T-cell (primary cell): Measurements from ENCODE around the gene NMT2. TPM values are rescaled to one million over a fixed set of nuclear protein-coding genes. Genes with fewer than 3 reads are reported as not detected.

Source experiments
- ATAC-seq, 4 experiments: fragments of 200-7000 bp in 3 of 4; fragments of 150-1000 bp in 1 of 4; cut with Tn5 transposase; replicated peaks in 1 of 4; 1 replicate in 3 of 4; 2 replicates in 1 of 4; pipeline ENCODE4 v1.10.0; 2021; ENCODE audit warnings: moderate library complexity in 3 of 4, mild to moderate bottlenecking in 2 of 4, moderate number of reproducible peaks in 1 of 4
- CTCF ChIA-PET, 2 donors: fragments of 300-600 bp; sonication (Branson Sonifier 250); formaldehyde crosslinking; loops; one replicate each; lab custom pipeline; 2022; ENCODE audit warnings: antibody characterized with exemption in 2 of 2; lab: Charles Lee
- POLR2A ChIA-PET, 2 donors: fragments of 300-600 bp; sonication (Branson Sonifier 250); formaldehyde crosslinking; loops; one replicate each; lab custom pipeline; 2022; ENCODE audit warnings: antibody characterized with exemption in 2 of 2; lab: Charles Lee
- DNase-seq, 35 experiments: peaks; one replicate each; pipeline versions ENCODE4 v3.0.0 to v3.0.0-alpha.2; 2013 to 2023
- H3K27ac ChIP-seq: one replicate; pipeline ENCODE4 v1.5.1; 2013; ENCODE audit warnings: low read length
- H3K27me3 ChIP-seq, 2 experiments: replicated peaks in 1 of 2; 1 replicate in 1 of 2; 2 replicates in 1 of 2; pipeline versions ENCODE4 v1.6.1 to v1.7.0; 2013; ENCODE audit warnings: low read length in 1 of 2, mixed read lengths in 1 of 2; ENCODE audit not compliant: control insufficient read depth in 2 of 2, insufficient read depth in 2 of 2; ENCODE audit errors: extremely low read depth in 1 of 2
- H3K36me3 ChIP-seq, 2 donors: 1 replicate in 1 of 2; 2 replicates in 1 of 2; pipeline versions ENCODE4 v1.6.1 to v1.7.0; 2013; ENCODE audit warnings: low read length in 1 of 2; ENCODE audit not compliant: control insufficient read depth in 2 of 2, insufficient read depth in 1 of 2; ENCODE audit errors: extremely low read depth in 1 of 2
- H3K4me1 ChIP-seq, 2 experiments: 1 replicate in 1 of 2; 2 replicates in 1 of 2; pipeline versions ENCODE4 v1.6.1 to v1.7.0; 2013; ENCODE audit warnings: low read length in 2 of 2, mixed read lengths in 1 of 2; ENCODE audit not compliant: insufficient read depth in 2 of 2, control insufficient read depth in 1 of 2; ENCODE audit errors: extremely low read depth in 1 of 2
- H3K4me3 ChIP-seq, 2 donors: 1 replicate in 1 of 2; 2 replicates in 1 of 2; pipeline versions ENCODE4 v1.5.1 to v1.7.0; 2013; ENCODE audit warnings: mild to moderate bottlenecking in 2 of 2, low read length in 1 of 2, moderate library complexity in 1 of 2; ENCODE audit not compliant: control insufficient read depth in 1 of 2; ENCODE audit errors: extremely low read depth in 1 of 2
- H3K9me3 ChIP-seq: 2 replicates; pipeline ENCODE4 v1.7.0; 2013
- H3K27ac Mint-ChIP-seq, 2 donors: one replicate each; pipeline ENCODE4 v1.8.0; 2020 to 2021; ENCODE audit warnings: mild to moderate bottlenecking in 2 of 2, mixed read lengths in 2 of 2
- H3K27me3 Mint-ChIP-seq, 2 donors: one replicate each; pipeline ENCODE4 v1.8.0; 2021 to 2022; ENCODE audit warnings: mixed read lengths in 2 of 2
- H3K36me3 Mint-ChIP-seq: one replicate; pipeline ENCODE4 v1.8.0; 2021; ENCODE audit warnings: mixed read lengths
- H3K4me1 Mint-ChIP-seq, 3 donors: one replicate each; pipeline ENCODE4 v1.8.0; 2020 to 2022; ENCODE audit warnings: mixed read lengths in 3 of 3, mild to moderate bottlenecking in 1 of 3
- H3K4me3 Mint-ChIP-seq, 3 donors: one replicate each; pipeline ENCODE4 v1.8.0; 2020 to 2022; ENCODE audit warnings: mild to moderate bottlenecking in 3 of 3, mixed read lengths in 3 of 3, moderate library complexity in 3 of 3
- H3K9me3 Mint-ChIP-seq, 3 donors: one replicate each; pipeline ENCODE4 v1.8.0; 2020 to 2022; ENCODE audit warnings: mixed read lengths in 3 of 3
- WGBS: methylation state at CpG from one replicate; pipeline ENCODE4 v1.1.5; 2013; ENCODE audit warnings: missing lambda C conversion rate; ENCODE audit not compliant: insufficient coverage; 5-methylcytosine and 5-hydroxymethylcytosine counted together
- total RNA-seq, 35 experiments: library from RNA in 6 of 35; stranded (reverse) in 6 of 35; fragments of 120-200 nt in 1 of 35; gene quantifications; one replicate each; pipeline versions ENCODE4 v1.2.1 to v1.2.4 and lab custom pipeline; 2013 to 2026

Gene NMT2
- total RNA-seq, 5 donors from 2014 or later (not counting 1 experiment from before 2014, with no cell fraction given): 35.5 to 80.4 (median 40.8) TPM

DNA sequence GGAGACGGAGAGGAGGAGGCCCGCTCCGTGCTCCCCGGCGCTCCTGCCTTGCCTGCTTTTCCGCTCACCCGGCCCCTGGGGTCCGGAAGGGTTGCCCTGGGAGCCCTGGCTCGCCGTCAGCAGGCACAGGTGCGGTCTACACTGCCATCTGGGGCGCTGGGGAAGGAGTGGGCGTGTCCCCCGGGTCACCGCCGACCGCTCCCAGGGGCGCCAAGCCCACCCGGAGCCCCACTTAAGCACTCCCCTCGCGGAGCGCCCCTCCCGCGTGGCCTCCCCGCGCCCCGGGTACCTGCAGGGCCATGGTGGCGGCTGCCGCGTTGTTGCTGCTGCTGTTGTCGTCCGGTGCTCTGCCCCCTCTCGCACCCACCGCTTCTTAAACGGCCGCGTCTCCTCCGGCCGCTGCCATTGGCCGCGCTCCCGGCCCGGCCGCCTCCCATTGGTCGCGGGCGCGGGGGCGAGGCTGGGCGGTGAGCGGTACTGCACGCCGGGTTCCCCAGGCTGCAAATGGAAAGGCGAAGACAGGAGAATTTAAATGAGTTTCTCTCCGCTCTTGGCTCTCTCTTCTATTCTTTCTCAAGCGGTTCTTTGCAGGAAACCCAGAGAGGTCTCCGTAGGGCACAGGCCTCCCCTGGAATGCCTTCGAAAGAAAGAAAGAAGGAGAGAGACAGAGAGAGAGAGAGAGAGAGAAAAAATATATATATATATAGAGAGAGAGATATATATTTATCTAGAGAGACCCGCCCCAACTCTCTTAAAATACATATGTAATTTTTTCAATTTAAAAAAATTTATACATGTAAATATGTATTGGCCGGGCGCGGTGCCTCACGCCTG, 79.8 kb downstream of the NMT2 start, which contains the start of gene ACBD7:
ACBD7 (minus strand) TSS at position 349 of the 834 bp plus-strand sequence; CDS start at position 301, 48 bp downstream.
- ATAC-seq (peak; percentile 97 to 100 (median 100)), DNase-seq (peak; percentile 62 to 87 (median 72))
- no peak within 1 kb of the TSS for H3K27ac Mint-ChIP-seq
- H3K36me3 Mint-ChIP-seq: no peaks in the 10 kb centered on the region
- H3K9me3 Mint-ChIP-seq: no peaks in the 10 kb centered on the region
- peaks cover 3 to 11% of the 10 kb centered on the region in 2 experiments for H3K4me1 ChIP-seq
- H3K4me3 ChIP-seq: peak within 1 kb of the TSS; percentile 49 to 53
- H3K27me3 ChIP-seq: peaks cover 0 to 8% of the 10 kb centered on the region in 2 experiments
- WGBS: under 1% methylated on average over 44 of the region's 63 CpGs
- peaks cover 0 to 6% (median 4%) of the 10 kb centered on the region in 3 donors for H3K4me1 Mint-ChIP-seq
- H3K4me3 Mint-ChIP-seq: peak within 1 kb of the TSS; percentile 73
- no peaks in the 10 kb centered on the region for H3K27me3 Mint-ChIP-seq
- ChIA-PET POLR2A (no interaction called here), CTCF (no interaction called here)
- no peaks in the 10 kb centered on the region for H3K9me3 ChIP-seq
- H3K36me3 ChIP-seq: no peaks in the 10 kb centered on the region
- H3K27ac ChIP-seq: no peak within 1 kb of the TSS

DNA sequence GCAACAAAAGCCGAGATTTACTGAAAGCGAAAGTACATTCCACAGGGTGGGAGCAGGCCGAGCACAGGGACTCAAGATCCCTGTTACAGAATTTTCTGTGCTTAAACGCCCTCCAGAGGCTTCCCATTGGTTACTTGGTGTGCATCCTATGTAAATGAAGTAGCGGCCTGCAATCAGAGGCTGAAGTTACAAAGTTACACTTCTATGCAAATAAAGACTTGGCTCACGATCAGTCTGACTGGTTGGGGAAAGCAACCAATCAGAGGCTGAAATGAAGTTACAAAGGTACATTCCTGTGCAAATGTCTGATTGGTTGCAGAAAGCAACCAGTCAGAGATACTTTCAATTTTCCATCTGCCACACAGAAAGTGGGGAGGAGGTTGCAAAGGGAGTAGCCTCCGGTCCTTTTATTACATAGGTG, 84.0 kb downstream of the NMT2 start:
- Mint-ChIP-seq H3K4me1 (peaks cover 0 to 6% (median 4%) of the 10 kb centered on the region in 3 donors), H3K27ac (no peak overlapping the region), H3K27me3 (no peaks in the 10 kb centered on the region), H3K36me3 (no peaks in the 10 kb centered on the region), H3K4me3 (peak overlapping the region in 2 of 3 donors; percentile 40 to 42), H3K9me3 (no peaks in the 10 kb centered on the region)
- H3K4me1 ChIP-seq: peaks cover 3 to 11% of the 10 kb centered on the region in 2 experiments
- CTCF ChIA-PET: no interaction called here
- H3K27ac ChIP-seq: no peak overlapping the region
- H3K27me3 ChIP-seq: peaks cover 0 to 8% of the 10 kb centered on the region in 2 experiments
- POLR2A ChIA-PET: no interaction called here
- H3K9me3 ChIP-seq: no peaks in the 10 kb centered on the region
- peak in 6 of 35 experiments; percentile 6 to 73 (median 25) for DNase-seq
- H3K4me3 ChIP-seq: no peak overlapping the region
- H3K36me3 ChIP-seq: no peaks in the 10 kb centered on the region
- 60% methylated on average over 4 of the region's 7 CpGs for WGBS
- ATAC-seq: peak in 3 of 4 experiments; percentile 23 to 33 (median 24)

DNA sequence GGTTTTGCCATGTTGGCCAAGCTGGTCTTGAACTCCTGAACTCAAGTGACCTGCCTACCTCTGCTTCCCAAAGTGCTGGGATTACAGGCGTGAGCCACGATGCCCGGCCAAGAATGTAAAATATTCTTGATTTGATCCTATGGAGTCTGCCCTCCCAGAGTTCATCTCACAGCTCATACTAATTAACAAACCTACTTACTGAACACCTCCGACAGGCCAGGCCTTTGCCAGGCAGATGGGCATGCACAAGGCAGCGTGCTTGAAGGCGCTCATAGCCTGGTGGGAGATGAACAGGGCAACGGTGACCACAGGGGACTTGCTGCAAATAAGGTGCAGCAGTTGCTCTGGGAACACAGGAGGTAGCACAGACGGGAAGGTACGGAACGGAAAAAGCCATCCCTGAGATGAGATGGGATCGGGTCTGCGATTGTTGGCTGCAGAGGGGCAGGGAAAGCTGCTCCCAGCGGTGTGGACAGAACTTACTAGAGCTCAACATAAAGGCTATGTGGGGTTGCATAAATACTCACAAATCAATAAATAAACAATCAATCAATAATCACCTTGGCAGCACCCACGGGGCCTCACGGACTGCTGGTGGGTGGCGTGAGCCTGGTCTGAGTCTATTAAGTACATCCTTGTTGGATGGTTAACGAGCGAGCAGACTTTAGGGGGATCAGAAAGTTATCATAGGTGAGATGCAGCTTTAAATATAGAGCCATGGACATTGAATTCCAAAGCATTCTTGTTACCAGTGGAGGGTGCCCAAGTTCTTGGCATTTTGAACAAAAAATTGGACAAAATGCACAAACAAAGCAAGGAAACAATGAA, 84.6 kb downstream of the NMT2 start:
- H3K4me1 ChIP-seq: peaks cover 3 to 8% of the 10 kb centered on the region in 2 experiments
- ATAC-seq (no peak), DNase-seq (no peak)
- no peaks in the 10 kb centered on the region for H3K27me3 Mint-ChIP-seq
- no peaks in the 10 kb centered on the region for H3K36me3 Mint-ChIP-seq
- peaks cover 0 to 6% (median 4%) of the 10 kb centered on the region in 3 donors for H3K4me1 Mint-ChIP-seq
- H3K36me3 ChIP-seq: no peaks in the 10 kb centered on the region
- H3K9me3 ChIP-seq: no peaks in the 10 kb centered on the region
- peak overlapping the region in 2 of 3 donors; percentile 40 to 42 for H3K4me3 Mint-ChIP-seq
- no peak overlapping the region for H3K4me3 ChIP-seq
- H3K27me3 ChIP-seq: peaks cover 0 to 6% of the 10 kb centered on the region in 2 experiments
- ChIA-PET POLR2A (no interaction called here), CTCF (no interaction called here)
- H3K9me3 Mint-ChIP-seq: no peaks in the 10 kb centered on the region
- no peak overlapping the region for H3K27ac ChIP-seq
- no peak overlapping the region for H3K27ac Mint-ChIP-seq
- WGBS: 93% methylated on average over 15 of the region's 18 CpGs

DNA sequence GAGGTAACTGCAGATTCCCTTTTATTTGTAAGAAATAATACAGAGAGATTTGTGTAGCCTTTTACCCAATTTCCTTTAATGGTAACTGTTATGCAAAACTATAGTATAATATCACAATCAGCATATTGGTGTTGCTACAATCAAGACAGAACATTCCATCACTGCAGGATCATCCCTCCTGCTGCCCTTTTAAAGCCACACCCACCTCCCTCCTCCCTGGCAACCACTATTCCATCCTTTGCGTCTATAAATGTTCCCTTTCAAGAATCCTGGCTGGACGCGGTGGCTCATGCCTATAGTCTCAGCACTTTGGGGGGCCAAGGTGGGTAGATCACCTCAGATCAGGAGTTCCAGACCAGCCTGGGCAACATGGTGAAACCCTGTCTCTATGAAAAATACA, 93.1 kb downstream of the NMT2 start:
- no peaks in the 10 kb centered on the region for H3K27me3 Mint-ChIP-seq
- H3K4me3 Mint-ChIP-seq: no peak overlapping the region
- Histone ChIP-seq H3K27ac (no peak overlapping the region), H3K9me3 (no peaks in the 10 kb centered on the region), H3K4me1 (no peaks in the 10 kb centered on the region), H3K27me3 (peaks cover 0 to 9% of the 10 kb centered on the region in 2 experiments), H3K4me3 (no peak overlapping the region), H3K36me3 (no peaks in the 10 kb centered on the region)
- WGBS: 93% methylated on average over 3 of the region's 3 CpGs
- CTCF ChIA-PET: no interaction called here
- H3K36me3 Mint-ChIP-seq: no peaks in the 10 kb centered on the region
- no peaks in the 10 kb centered on the region for H3K4me1 Mint-ChIP-seq
- no peak overlapping the region for H3K27ac Mint-ChIP-seq
- POLR2A ChIA-PET: no interaction called here
- DNase-seq (no peak), ATAC-seq (no peak)
- H3K9me3 Mint-ChIP-seq: no peaks in the 10 kb centered on the region

DNA sequence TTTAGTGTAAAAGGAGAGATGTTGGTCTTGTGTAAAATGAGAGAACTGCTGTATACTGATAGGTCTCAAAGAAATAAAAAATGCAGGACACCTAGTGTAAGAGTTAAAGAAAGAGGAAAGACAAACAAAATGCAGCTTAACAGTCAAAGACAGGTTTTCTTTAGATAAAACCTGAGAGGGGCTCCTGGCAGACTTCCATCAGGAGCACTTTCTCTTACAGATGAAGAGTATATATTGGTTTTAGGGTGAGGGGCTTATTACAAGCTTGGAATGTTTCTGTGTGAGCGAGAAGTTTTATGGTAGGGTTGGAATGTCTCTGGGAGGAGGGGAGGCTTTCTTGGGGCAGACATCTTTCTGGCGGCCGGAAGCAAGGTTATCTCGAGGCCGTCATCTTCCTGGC, 96.1 kb downstream of the NMT2 start:
- POLR2A ChIA-PET: no interaction called here
- ATAC-seq (no peak), DNase-seq (no peak)
- Mint-ChIP-seq H3K4me3 (no peak overlapping the region), H3K4me1 (no peaks in the 10 kb centered on the region), H3K27me3 (peaks cover 3 to 4% of the 10 kb centered on the region in 2 donors), H3K27ac (no peak overlapping the region), H3K9me3 (no peaks in the 10 kb centered on the region), H3K36me3 (peaks cover 4% of the 10 kb centered on the region)
- Histone ChIP-seq H3K4me1 (no peaks in the 10 kb centered on the region), H3K36me3 (no peaks in the 10 kb centered on the region), H3K4me3 (no peak overlapping the region), H3K27ac (no peak overlapping the region), H3K27me3 (peaks cover 0 to 14% of the 10 kb centered on the region in 2 experiments), H3K9me3 (no peaks in the 10 kb centered on the region)
- WGBS: 78% methylated on average over 5 of the region's 5 CpGs
- CTCF ChIA-PET: no interaction called here

DNA sequence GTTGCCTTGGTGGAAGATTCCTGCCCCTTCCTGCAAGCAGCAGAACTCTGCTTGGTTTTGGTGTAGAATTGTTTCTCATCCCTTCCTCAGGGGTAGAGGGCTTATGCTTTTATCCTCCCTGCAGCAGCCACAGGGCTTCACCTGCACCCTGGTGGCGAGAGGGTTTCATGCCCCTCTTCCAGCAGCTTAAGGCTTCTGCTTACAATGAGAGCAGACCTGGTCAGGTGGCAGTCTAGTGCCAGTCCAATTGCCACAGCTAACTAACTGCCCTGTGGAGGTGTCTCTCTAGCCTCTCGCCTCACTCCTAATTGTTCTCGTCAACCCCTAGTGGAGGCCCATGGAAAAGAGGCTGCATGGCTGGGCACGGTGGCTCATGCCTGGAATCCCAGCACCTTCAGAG, 99.3 kb downstream of the NMT2 start:
- Mint-ChIP-seq H3K9me3 (peaks cover 0 to 3% (median 0%) of the 10 kb centered on the region in 3 donors), H3K27me3 (peaks cover 8% of the 10 kb centered on the region in 2 donors), H3K4me3 (no peak overlapping the region), H3K27ac (no peak overlapping the region), H3K4me1 (no peaks in the 10 kb centered on the region), H3K36me3 (peaks cover 6% of the 10 kb centered on the region)
- Histone ChIP-seq H3K27ac (no peak overlapping the region), H3K4me3 (no peak overlapping the region), H3K36me3 (no peaks in the 10 kb centered on the region), H3K4me1 (no peaks in the 10 kb centered on the region), H3K9me3 (no peaks in the 10 kb centered on the region), H3K27me3 (peaks cover 0 to 14% of the 10 kb centered on the region in 2 experiments)
- DNase-seq: no peak
- ChIA-PET POLR2A (no interaction called here), CTCF (interaction anchor here in 1 of 2 donors (0.7 kb wide), 2 partner anchors 33 to 36 kb away, joined by 3 read pairs; no protein-coding TSS in a partner anchor)
- ATAC-seq: no peak
- 68% methylated on average over 4 of the region's 4 CpGs for WGBS
